HG03066 (cell line): Measurements from ENCODE around the gene MYRIP.
A peak's percentile ranks its signal among the peaks of the same experiment; 100 is the strongest.

Experiments
- ATAC-seq: cut with Tn5 transposase; IDR thresholded peaks from one replicate; pipeline ENCODE4 v1.9.1; 2021; ENCODE audit warnings: low read depth; ENCODE audit not compliant: unreplicated experiment

The MYRIP gene

DNA sequence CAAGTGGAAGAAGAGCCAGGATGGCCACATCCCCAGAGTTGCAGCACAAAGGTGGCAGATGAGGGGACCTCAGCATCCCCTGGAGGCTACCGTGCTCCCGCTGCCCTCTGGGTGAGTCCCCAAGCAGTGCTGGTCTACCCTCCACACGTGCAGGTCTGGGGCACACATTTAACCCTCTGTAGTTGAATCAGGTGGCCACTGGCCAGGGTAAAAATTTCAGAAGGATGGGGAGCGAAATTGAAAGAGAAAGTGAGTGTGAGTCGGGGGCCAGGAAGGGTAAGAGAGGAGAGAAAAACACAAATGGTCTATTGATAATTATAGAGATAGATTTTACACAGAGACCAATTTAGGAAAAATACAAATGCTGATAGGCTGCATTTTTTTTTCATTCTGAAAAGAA lies 360.6 kb downstream of the MYRIP start:
- ATAC-seq = peak; percentile 35

DNA sequence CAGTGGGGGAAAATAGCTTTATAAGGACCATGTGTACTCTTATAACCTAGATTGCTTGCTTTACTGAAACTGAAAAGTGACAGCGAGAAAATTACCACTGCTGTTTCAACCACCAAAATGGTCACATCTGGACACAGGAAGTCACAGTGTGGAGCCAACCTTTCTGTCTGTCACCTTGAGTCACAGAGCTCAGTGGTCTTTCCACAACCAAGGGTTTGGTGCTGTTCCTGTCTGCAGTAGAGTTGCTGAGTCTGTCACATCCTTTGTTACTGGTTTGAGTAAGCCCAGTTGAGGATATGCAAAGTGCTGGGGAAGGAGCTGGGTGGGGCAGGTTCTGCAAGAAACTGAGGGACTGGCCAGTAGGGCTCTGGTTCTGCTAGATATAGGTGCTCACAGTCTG lies 361.0 kb downstream of the MYRIP start:
- peak; percentile 97 for ATAC-seq

DNA sequence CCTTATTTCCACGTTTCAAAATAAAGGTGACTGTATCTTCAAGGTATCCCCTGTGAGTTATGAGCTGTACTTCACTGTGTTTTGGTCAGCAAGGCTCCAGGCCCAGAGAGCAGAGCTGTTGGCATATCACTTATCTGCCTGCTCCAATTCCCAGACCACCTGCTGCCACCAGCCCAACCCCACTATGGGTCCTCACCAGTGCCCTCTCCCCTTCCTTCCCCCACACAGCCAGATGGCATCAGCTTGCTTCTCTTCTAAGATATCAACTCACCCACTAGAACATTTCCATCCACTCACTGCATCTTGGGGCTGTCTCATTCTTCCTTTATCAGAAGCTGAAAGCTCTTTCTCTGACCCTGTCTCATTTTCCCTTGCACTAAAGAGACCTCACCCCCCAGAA lies 363.2 kb downstream of the MYRIP start:
- no peak for ATAC-seq

DNA sequence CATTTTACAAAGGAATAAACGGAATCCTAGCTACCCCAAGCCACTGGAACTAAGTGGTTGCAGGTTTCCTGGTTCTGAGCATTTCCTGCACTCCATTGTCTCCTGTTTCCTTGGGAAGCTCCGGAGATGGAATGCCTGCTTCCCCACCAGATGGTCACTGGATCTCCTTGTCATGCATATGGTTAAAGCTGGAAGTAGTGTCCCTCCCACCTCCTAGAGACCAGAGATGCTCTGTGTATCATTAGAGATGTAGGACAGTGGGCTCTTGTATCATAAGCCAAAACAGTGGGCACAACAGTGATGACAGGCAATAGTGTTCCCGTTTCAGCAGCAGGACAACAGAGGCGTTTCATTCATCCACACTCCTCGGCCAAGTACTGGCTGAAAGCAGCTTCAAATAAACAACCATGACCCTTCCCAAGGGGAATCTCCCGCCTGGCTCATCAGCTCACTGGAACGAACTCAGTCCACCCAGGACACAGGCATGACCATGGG lies 363.9 kb downstream of the MYRIP start:
- no peak for ATAC-seq

DNA sequence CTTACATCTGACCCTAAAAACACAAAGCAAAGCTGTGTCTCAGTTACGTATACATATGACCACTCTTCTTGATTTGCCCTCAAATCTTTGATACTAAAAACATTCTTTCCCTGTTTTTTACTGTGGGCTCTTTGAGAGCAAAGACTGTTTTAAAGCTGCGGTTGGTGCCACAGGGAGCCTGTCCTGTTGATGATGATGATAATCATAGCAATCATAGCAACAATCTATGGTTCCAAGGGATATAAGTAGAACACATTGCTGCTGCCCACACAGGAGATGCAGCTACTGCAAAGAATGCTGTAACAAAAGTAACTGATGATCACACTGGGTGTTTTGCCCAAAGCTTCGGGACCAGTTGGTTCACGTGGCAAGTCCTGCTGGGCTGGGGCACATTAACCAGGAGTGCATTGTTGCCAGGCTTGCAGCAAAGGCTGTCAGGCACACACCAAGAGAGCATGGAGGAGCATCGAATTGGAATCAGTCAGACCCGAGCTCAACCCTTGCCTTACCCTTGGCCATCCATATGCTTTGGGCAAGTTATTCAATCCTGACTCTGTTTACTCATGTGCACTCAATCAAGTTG lies 368.7 kb downstream of the MYRIP start:
- no peak for ATAC-seq

DNA sequence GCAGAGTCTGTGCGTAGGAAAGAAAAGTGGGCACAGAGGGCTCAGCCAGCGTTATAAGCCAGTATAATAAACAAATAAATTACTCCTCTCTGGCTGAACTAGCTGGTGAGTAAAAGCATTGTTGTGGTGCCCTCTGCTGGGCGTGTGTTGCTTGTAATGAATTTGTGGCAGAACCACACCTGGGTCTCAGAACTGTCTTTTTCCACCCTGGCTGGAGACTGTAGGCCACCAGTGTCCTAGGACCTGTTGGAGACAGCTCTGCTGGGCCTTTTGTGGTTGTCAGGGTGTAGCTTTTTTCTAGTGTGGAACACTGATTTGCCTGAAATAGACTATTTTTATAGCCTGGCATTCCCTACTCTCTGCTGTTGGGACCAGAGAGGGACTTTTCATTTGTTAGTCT lies 369.6 kb downstream of the MYRIP start:
- no peak for ATAC-seq

DNA sequence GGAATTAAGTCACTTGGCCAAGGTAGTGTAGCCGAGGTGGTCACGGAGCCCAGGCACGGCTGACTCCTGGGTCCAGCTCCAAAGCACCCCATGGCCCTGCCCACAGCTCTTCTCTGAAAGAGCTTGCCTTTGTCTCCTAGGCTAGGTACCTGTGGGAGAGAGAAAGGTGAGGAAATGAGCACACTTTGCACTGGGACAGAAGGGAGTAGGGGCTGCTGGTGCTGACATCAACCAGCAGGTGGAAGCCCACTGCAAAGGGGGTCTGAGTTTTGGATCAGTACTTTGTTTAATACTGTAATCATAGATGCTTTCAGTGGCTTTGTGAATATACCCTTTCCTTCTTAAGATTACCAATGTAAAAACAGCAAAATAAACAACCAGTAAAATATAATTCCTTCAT lies 371.8 kb downstream of the MYRIP start:
- no peak for ATAC-seq

DNA sequence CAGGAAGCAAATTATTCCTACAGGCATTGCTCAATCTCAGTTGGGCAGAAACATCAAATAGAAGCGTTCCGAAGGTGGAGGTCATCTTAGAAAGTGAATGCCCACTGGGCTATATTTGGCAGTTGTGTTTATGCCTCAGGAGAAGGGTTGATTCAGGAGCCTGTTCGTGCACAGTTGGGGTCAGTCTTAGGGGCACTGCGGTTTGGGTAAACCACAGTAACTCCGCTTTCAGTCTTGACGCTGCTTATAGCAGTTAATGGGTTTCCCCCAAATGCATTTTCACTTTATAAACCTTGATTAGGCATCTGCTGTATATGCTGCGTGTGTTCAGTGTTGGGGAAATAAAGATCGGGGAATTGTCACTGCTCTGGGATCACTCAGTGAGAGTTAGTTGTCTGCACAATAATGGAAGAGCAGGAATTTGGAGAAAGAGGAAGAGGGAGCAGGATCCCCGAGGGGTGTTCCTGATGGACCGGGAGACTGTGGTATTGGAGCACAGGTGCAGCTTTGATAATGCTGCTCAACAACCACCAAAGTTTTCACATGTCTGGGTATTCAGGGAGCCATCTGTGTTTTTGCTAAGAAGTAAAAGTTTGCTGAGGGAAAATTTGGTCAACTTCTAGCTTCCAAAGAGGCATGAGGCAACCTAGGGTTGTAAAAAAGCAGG lies 375.8 kb downstream of the MYRIP start:
- no peak for ATAC-seq

DNA sequence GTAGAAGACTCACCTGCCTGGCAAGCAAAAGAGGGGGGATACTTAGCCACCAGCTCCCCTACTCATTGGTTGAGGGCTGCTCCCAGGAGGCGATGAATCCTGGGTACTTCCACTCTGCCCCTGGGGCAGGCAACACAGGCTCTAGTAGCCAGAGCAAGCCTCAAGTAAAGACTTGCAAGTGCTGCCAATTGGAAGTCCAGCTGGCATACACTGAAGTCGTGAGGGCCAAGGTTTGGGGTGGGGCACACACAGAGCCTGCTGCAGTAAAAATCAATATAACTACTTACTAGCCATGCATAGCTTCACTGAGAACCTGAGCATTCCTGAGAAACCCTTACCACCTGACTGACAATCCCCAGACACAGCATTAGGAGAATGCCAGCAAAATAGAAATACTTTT lies 377.1 kb downstream of the MYRIP start:
- ATAC-seq = no peak

DNA sequence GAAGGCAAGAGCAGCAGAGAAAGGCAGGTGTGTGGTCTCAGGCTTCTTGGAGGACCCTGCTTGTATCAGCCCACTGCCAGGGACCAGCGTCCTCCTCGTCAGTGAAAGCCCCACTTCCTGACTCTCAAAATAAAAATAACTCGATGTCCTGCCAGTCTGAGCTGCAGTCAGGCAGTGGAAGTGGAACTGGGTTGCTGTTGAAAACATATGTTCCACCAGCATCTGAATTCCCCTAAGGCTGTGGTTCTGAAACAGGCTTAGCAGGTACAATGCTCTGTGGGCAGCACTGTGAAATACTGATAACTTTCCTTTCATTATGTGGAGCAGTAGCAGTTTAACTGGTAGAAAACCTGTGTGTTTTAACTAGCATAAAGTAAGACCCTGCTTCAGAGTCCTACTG lies 378.5 kb downstream of the MYRIP start:
- no peak for ATAC-seq

DNA sequence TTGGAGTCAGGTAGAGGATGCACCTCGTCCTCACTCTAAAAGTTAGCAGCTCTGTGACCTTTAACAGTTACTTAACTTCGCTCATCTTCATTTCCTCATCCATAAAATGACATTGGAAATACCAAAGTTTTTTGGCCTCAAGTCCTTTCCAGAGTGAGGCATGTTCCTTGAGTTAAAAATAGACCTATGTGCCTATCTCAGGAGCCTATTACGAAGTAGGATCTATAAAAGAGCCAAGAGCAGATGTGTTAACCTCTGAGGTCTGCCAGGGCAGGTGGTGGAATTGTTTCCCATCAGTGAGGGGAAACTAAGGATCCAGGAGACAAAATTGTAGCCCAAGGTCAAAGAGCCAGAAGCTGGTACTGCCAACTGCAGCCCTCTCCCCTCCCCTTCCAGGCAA lies 379.7 kb downstream of the MYRIP start:
- ATAC-seq = no peak

DNA sequence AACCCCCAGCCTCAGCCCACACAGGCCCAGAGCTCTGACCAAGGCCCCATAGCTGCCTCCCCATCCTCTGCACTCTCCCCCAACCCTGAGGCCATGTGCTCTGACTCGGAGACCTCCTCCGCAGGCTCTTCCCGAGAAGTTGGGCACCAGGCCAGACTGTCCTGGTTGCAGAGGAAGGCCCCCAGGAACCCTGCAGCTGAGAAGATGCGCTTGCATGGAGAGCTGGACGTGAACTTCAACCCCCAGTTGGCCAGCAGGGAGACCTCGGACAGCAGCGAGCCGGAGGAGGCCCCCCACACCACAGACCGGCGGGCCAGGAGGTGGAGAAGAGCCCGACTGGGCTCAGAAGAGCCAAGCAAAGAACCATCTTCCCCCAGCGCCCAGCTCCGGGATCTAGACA lies 380.6 kb downstream of the MYRIP start:
- no peak for ATAC-seq

DNA sequence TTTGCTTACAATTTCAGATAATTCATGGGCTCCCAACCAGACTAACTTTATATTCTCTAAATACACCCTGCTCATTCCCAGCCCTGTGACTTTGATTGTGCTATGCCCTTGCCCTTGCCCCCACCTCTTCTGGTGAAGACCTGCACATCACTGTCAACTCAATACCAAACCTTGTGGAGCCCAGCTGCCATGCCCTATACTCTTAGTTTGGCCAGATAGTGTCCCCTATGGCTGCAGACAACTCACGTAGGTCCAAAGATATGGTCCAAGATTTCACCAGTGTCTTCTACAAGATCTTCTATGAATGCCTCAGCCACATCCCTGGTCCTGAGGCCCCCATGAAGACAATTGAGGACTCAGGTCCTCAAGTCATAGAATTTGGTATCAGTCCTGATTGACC lies 381.8 kb downstream of the MYRIP start:
- ATAC-seq = no peak

DNA sequence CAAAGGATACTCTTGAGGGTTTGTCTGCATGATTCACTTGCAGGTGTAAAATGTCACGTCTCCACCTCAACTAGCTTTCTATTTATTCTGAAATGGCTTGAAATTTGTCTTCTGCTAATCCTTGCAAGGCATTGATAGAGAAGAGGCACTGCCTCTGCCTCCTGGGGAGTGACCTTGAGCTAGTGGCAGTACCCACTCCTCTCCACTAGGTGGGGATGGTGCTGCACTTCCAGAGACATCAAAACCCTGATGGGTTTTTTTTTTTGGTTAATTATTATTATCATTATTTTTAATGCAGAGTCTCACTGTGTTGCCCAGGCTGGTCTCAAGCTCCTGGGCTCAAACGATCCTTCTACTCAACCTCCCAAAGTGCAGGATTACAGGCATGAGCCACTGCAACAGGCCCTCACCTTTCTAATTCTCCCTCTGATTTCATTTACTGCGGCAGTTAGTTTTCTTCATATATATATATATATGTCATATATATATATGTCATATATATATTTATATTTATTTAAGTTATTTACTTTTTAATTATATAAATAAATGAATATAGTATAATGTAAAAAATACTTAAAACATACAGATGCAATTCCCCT lies 382.5 kb downstream of the MYRIP start:
- peak; percentile 69 for ATAC-seq

DNA sequence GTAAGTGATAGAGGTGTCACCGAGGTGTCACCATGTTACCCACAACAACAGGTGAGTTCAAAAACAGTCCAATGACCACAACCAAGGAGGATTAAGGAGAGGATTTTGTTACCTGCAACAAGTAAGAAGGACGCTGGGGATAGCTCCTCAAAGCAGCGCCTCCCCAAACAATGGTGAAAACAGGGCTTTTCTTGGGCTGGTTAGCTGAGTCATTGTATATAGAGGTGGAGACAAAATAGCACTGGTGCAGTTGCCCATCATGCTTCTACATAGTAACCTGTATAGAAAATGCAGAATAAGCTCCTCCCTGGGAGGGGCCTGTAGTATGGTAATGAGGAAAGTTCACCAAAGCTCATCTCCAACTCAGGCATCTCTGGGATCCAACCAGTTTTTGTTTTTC lies 383.2 kb downstream of the MYRIP start:
- ATAC-seq = no peak

DNA sequence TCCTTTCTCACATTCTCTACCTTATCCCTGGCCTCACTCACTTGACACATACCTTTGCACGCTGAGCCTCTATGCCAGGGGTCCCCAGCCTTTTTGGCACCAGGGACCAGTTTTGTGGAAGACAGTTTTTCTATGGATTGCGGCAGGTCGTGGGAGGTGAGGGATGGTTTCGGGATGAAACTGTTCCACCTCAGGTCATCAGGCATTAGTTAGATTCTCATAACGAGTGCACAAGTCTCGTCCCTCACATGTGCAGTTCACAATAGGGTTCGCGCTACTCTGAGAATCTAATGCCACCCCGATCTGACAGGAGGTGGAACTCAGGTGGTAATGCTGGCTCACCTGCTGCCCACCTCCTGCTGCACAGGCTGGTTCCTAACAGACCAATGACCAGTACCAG lies 387.6 kb downstream of the MYRIP start:
- ATAC-seq = no peak

DNA sequence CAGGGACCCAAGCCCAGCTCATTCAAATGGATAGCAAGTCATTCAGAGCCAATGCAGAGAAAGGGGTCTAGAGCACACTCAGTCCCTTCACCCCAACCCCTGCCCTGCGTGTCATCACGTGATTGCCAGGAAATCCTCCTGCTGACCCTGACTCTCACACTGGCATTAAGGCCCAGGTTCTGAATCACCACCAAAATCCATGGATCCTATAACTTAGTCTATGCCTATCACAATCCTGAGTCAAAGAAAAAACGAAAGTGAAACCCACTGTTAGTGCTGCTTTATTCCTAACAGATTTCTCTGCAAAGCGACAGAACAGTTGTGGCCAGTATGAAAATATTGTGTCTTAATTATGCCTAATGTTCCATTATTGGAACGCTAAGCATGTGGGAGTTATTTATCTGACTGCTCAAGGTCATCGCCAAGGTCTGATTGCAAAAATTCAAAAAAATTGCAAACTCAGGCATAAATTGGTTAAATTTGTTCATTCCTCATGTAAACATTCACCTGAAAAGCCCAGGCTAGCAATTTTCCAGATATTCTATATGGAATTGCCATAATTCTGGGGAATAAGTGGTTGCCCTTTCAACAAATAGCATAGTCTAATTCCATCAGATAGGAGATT lies 391.4 kb downstream of the MYRIP start:
- ATAC-seq = no peak

DNA sequence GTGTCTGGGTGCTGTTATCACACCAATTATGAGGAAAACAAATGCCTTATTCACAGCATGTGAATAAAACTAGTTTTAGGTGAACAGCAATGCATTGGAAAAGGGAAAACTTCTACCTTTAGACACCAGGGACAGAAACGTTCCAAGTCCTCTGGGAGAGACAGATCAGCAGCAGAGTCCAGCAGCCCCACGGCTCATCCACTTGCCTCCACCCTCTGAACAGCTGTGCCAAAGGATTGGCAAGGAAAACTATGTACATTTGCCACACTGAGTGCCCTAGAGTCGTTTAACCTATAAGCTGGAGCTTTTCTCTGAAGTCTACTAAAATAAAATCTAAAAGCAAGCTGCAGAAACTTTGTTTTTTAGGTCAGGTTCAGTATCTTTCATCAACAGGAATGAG lies 392.4 kb downstream of the MYRIP start:
- no peak for ATAC-seq

DNA sequence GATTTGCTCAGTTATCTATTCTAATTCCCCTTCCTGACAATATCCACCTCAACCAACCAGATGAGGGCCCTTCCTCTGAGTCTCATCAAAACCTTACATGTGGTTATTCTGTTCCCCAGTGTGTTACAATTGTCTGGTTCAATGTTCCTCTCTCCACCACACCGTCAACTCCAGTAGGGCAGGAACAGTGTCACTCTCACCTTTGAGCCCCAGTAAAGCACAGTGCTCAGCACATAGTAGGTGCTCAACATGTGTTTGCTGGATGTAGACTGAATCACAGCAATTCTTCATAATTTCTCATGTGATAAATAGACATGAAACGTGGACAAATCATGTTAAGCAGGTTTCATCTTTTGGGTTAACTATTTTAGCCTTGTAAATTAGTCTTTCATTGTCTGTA lies 397.1 kb downstream of the MYRIP start:
- no peak for ATAC-seq

DNA sequence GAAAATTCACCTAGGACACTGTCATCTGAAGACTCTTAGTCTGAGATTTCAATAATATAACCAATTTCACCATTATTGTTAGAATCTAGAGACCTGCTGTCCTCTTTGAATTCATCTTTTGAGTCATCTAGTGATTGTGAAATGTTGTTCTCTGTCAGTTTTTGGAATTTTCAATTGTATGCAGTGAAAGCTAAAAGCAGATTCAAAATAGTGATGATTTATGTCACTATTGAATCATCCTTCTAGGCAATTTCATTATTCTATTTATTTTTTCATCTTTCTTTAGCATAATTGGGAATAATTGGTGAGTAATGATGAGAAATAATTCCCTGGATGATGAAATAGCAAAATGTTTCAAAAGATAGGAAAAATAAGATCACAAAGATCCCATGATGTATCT lies 398.4 kb downstream of the MYRIP start:
- ATAC-seq = no peak

DNA sequence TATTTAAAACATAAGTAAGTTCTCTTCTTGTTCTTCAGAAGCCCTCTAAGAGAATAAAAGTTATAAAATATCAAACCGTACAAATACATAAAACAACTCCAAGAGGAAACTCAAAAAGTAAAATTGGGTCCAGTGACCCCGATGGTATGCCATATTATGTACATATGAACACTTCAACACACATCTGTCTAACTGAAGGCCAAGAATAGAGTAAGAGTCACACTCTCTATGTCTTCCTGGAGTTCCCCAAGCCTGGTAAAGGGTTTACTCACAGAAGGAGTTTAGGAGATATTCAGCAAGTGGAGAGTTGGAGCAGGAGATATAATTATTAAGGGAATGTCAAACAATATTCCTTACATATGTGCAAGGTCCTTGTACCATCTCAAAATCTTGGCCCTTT lies 398.8 kb downstream of the MYRIP start:
- ATAC-seq = no peak

DNA sequence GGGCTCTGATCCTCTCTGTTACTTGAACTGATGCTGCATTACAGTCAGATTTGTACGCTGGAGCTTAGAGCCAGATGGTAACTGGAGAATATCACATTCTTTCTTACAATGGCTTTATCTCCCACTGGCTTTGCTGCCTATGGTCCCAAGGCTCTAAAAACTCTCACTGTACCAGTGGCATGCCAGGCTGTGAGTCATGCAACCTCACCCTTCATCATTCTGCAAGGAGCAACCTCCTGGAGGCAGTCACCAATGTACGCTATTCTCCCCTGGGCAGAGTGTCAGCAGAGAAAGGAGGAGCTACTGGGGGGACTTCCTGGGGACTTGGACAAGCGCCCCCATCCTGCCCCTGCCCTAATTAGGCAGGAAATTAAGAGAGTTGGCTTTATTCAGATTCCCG lies 402.2 kb downstream of the MYRIP start:
- no peak for ATAC-seq
